ENCODE measurements around the gene TBC1D3B. TPM values are rescaled to one million over a fixed set of nuclear protein-coding genes. Genes with fewer than 3 reads are reported as not detected.
"Not testable (repeated sequence)": the region's sequence is repeated elsewhere in the genome, so short reads cannot be mapped to it uniquely, and the experiment has no call there.

TBC1D3B gene
- total RNA-seq, 2 experiments from 2014 or later = 6.8 to 9.5 TPM

DNA sequence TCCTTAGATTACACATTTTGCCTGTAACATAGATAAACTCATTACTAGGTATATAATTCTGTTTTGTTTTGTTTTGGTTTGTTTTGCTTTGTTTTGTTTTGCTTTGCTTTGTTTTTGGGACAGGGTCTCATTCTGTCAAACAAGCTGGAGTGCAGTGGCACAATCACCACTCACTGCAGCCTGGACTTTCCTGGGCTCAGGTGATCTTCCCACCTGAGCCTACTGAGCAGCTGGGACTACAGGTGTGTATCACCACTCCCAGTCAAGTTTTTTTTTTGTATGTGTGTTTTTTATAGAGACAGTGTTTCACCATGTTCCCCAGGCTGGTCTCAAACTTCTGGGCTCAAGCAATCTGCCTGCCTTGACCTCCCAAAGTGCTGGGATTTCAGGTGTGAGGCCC is 33.1 kb upstream of the TBC1D3B start:
- H3K27me3 Mint-ChIP-seq = peaks cover 16% of the 10 kb centered on the region
- ChIA-PET CTCF (no interaction called here), POLR2A (no interaction called here)
- H3K27ac Mint-ChIP-seq = no peak overlapping the region
- no peak for DNase-seq
- peaks cover 12% of the 10 kb centered on the region for H3K4me1 Mint-ChIP-seq
- H3K9me3 Mint-ChIP-seq = no peaks in the 10 kb centered on the region
- H3K36me3 Mint-ChIP-seq (ENCODE audit: low read depth) = no peaks in the 10 kb centered on the region
- no peak overlapping the region for H3K4me3 Mint-ChIP-seq

DNA sequence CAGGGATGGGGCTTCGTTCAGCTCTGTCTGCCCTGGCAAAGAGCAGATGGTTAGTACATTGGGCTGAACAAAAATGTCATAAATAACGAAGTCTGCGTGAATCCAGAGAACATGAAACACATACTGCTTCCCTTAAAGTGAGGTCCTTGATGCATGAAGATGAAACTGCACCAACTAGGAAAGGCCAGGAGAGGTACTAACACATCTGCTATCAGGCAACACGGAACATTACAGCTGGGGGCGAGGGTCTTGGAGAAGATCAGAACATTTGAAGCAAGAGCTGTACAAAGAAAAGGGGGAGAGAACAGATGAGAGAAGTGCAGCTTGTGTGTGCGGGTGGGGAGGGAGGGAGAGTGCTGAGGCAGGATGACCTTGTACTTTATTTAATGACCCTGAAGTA is 30.9 kb upstream of the TBC1D3B start:
- CTCF ChIA-PET; DNase-seq; H3K36me3 Mint-ChIP-seq (ENCODE audit: low read depth); H3K4me3 Mint-ChIP-seq; POLR2A ChIA-PET; H3K9me3 Mint-ChIP-seq; H3K27ac Mint-ChIP-seq: not testable (repeated sequence)
- Mint-ChIP-seq H3K27me3 (peaks cover 19% of the 10 kb centered on the region), H3K4me1 (peaks cover 14% of the 10 kb centered on the region)

DNA sequence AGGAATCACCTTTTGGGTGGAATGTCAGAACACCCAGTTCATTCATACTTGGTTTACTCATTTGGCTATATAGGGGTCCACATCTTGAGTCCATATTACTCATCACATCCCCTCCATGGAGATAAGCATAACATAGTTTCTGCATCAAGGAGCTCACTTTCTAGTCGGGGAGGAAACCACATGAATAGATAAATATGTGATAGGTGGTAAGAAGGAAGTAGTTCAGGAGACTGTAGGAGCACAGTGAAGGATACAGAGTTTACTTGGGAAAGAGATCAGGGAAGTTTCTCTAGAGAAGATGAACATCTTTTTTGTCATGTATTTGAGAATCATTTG is 30.0 kb upstream of the TBC1D3B start:
- H3K27ac Mint-ChIP-seq; DNase-seq; H3K4me3 Mint-ChIP-seq; H3K9me3 Mint-ChIP-seq; H3K36me3 Mint-ChIP-seq (ENCODE audit: low read depth); CTCF ChIA-PET; POLR2A ChIA-PET: not testable (repeated sequence)
- Mint-ChIP-seq H3K27me3 (peaks cover 25% of the 10 kb centered on the region), H3K4me1 (peaks cover 22% of the 10 kb centered on the region)

DNA sequence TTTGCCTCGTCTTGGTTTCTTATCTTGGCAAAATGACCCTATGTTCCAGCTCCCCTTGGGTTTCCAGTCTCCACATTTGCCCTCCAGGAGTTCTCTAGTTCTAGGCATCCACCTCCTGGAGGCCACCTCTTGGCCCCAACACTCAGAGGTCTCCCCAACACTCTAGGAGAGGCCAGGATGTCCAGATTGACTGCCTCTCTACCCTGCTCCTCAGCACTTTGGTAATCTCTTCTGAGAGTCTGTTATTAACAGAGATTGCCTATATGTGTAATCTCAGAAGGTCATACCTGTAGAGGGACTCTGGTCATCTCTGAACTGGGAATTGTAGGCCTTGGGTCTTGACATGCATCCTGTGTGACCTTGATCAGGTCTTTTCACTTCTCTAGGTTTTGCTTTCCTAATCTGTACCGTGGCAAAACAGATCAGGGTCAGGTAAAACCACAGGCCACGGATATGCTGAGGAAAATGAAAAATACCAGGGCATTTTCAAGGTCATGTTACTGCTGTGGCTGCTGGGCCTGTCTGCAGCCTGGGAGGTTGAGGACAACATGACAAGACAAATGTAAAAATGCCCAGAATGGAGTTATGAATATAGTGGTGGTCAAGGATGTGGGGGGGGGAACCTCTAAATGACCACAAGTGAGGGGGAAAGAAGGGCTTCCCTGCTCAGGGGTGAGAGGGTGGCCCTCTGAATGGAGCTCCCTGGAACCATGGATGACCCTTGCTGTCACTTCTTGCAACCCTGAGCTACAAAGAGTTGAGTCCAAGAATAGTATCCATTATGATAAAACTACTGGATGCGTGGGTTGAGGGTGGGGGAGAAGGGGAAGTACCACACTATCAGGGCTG is 29.4 kb upstream of the TBC1D3B start:
- CTCF ChIA-PET = no interaction called here
- Mint-ChIP-seq H3K27me3 (peaks cover 26% of the 10 kb centered on the region), H3K4me3 (no peak overlapping the region), H3K36me3 (ENCODE audit: low read depth) (no peaks in the 10 kb centered on the region), H3K27ac (no peak overlapping the region), H3K9me3 (no peaks in the 10 kb centered on the region), H3K4me1 (peaks cover 22% of the 10 kb centered on the region)
- POLR2A ChIA-PET = no interaction called here
- no peak for DNase-seq

DNA sequence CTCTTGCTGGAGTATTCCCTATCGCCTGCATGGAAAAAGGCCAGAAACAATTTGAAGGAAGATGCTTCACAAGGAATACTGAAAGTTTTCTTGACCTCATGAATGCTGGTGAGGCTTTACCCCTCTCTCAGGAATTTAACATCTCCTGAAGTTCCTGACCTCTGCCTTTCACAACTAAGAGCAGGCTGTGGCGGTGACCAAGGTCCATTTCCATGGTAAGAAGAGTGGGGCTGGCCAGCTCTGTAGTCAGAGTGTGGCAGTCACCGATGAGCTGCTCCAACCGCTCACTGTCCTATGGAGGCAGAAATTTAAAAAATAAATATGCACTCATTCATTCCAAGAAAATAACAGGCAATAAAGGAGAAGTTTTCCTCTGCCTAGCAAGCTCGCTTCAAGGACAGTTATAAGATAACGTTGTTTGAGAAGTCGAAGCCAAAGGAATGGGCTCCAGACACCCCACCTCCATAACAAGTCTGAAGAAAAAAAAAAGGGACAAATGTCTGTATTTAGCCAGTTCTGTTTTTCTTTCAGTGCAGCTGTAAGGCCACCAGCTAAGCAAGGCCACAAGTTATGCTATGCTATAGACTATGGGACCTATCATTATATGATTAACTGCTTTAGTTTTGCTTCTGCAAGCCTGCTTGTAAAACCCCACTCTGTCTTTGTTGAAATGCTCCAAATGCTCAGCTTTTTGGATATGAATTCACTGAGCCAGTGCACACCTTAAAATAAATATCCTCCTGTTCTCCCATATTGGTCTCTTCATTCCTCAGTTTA is 28.5 kb upstream of the TBC1D3B start:
- no peak overlapping the region for H3K27ac Mint-ChIP-seq
- no peaks in the 10 kb centered on the region for H3K9me3 Mint-ChIP-seq
- H3K4me3 Mint-ChIP-seq = no peak overlapping the region
- peaks cover 27% of the 10 kb centered on the region for H3K27me3 Mint-ChIP-seq
- peaks cover 24% of the 10 kb centered on the region for H3K4me1 Mint-ChIP-seq
- CTCF ChIA-PET = no interaction called here
- DNase-seq = no peak
- POLR2A ChIA-PET = no interaction called here
- H3K36me3 Mint-ChIP-seq (ENCODE audit: low read depth) = no peaks in the 10 kb centered on the region

DNA sequence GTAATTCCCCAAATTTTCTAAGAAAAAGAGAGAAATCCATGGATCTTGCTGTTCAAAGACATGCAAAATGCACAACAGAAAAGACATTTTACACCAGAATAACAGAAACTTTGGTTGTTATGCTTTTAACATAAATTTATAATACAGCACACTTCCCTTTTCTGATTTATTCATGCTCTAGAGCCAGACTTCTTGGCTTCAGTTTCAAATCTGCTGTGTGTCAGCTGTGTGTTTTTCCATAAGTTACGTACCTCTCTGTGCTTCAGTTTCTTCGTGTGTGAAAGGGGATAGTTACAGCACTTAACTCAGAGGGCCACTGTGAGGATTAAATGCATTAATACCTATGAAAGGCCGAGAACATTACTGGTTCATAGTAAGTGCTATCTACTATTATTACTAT is 26.9 kb upstream of the TBC1D3B start:
- Mint-ChIP-seq H3K27ac (no peak overlapping the region), H3K4me3 (no peak overlapping the region), H3K9me3 (no peaks in the 10 kb centered on the region), H3K4me1 (peaks cover 35% of the 10 kb centered on the region), H3K36me3 (ENCODE audit: low read depth) (no peaks in the 10 kb centered on the region), H3K27me3 (peaks cover 33% of the 10 kb centered on the region)
- POLR2A ChIA-PET = no interaction called here
- DNase-seq = no peak
- CTCF ChIA-PET = no interaction called here

DNA sequence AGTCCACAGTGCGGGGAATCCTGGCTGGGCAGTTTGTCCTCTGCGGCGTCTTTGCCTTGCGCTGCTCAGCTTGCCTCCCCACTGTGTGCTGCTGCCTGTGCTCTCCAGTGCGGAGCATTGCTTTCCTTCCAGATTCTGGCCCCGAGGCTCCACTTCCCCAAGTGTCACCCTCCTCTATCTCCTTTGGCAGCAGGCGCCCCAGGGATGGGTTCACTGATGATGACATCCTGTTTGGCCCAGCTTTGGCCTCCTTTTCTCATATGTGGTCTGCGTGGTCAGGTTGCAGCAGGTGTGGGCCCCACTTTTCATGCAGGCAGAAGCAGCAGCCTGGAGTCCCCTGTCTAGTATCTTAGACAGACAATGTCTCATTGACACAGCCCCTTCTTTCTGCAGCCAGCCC is 25.1 kb upstream of the TBC1D3B start:
- DNase-seq; CTCF ChIA-PET; H3K27ac Mint-ChIP-seq; POLR2A ChIA-PET; H3K4me3 Mint-ChIP-seq; H3K9me3 Mint-ChIP-seq; H3K36me3 Mint-ChIP-seq (ENCODE audit: low read depth): not testable (repeated sequence)
- H3K4me1 Mint-ChIP-seq = peaks cover 35% of the 10 kb centered on the region
- H3K27me3 Mint-ChIP-seq = peaks cover 29% of the 10 kb centered on the region

DNA sequence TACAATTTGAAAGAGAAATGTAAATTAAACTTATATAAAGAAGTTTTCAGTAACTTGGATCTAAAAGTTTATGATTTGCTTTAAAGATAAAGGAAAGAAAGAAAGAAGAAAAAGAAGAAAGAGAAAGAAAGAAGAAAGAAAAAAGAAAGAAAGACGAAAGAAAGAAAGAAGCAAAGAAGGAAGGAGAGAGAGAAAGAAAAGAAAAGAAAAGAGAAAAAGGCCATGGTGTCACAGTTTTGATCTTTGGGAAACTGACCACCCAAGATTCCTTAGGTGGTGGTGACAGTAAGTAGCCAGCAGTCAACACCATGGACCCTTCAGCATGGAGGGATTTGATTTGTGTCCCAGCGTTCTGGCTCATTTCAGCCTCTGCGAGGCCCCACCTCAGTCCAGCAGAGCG is 24.7 kb upstream of the TBC1D3B start:
- H3K36me3 Mint-ChIP-seq (ENCODE audit: low read depth); CTCF ChIA-PET; DNase-seq; H3K4me3 Mint-ChIP-seq; POLR2A ChIA-PET; H3K9me3 Mint-ChIP-seq; H3K27ac Mint-ChIP-seq: not testable (repeated sequence)
- Mint-ChIP-seq H3K4me1 (peaks cover 35% of the 10 kb centered on the region), H3K27me3 (peaks cover 32% of the 10 kb centered on the region)

DNA sequence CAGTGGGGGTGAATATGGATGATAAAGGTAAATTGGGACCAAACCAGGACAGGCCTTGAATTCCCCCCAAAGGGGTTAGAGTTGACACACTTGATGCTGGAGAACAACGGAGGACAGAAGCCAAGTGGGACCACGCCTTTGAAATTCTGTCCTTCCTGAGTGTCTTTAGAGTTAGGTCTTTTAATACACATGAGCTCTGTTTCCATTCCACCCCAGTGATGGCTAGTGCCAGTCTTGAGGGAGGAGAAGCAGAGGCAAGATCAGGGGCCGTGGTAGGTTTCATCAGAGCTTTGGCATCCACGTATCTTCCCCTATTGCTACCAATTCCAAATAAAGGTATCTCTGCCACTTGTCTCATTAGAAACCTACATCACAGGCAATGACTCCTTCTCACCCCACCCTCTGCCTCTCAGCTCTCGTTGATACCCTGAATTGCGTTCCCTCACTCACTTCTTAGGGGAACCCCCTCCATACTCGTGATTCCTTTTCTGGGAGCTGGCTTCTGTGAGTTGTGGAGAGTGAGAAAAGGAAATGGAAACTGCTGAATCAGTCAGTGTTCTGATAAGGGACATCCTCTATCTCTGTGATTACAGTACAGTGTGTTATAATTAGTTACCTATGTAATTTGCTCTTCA is 22.5 kb upstream of the TBC1D3B start:
- Mint-ChIP-seq H3K27me3 (peaks cover 43% of the 10 kb centered on the region), H3K36me3 (ENCODE audit: low read depth) (no peaks in the 10 kb centered on the region), H3K4me3 (no peak overlapping the region), H3K27ac (no peak overlapping the region), H3K9me3 (no peaks in the 10 kb centered on the region), H3K4me1 (peaks cover 30% of the 10 kb centered on the region)
- CTCF ChIA-PET = no interaction called here
- no peak for DNase-seq
- POLR2A ChIA-PET = no interaction called here

DNA sequence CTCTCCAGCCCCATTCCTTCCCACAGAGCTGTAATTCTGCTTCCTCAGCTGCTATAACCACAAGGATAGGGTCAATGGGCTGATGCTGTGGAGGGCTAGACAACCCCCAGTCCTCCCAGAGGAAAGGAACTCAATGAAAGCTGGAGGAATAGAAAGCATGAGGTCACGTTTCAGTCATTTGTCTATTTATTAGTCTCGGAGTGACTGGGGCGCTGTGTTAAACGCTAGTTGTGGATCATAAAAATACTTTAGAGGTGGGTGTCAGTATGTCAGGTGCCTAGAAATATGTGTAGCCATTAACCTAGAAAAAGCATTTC is 20.9 kb upstream of the TBC1D3B start:
- ChIA-PET CTCF (no interaction called here), POLR2A (no interaction called here)
- peaks cover 32% of the 10 kb centered on the region for H3K4me1 Mint-ChIP-seq
- no peak for DNase-seq
- peaks cover 39% of the 10 kb centered on the region for H3K27me3 Mint-ChIP-seq
- no peaks in the 10 kb centered on the region for H3K9me3 Mint-ChIP-seq
- no peak overlapping the region for H3K27ac Mint-ChIP-seq
- H3K4me3 Mint-ChIP-seq = no peak overlapping the region
- no peaks in the 10 kb centered on the region for H3K36me3 Mint-ChIP-seq (ENCODE audit: low read depth)

DNA sequence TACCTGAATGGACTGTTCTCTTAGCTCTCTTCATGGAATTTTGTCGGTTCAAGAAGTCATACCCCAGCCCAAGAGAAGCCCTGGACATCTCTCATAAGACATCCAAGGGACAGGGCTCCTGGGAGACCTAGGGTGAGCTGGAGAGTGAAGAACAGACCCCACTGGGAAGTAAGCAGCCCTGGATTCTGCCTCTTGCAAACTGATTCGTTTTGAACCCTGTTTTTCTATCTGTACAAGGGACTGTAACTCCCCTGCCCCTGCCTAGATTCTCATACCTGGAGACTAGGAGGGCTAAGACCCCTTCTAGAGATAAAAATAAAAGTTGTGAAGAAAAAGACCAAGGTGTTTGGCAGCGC is 19.7 kb upstream of the TBC1D3B start:
- POLR2A ChIA-PET = no interaction called here
- CTCF ChIA-PET = no interaction called here
- Mint-ChIP-seq H3K4me1 (peaks cover 30% of the 10 kb centered on the region), H3K27ac (no peak overlapping the region), H3K36me3 (ENCODE audit: low read depth) (no peaks in the 10 kb centered on the region), H3K27me3 (peaks cover 36% of the 10 kb centered on the region), H3K9me3 (no peaks in the 10 kb centered on the region), H3K4me3 (no peak overlapping the region)
- DNase-seq = no peak

DNA sequence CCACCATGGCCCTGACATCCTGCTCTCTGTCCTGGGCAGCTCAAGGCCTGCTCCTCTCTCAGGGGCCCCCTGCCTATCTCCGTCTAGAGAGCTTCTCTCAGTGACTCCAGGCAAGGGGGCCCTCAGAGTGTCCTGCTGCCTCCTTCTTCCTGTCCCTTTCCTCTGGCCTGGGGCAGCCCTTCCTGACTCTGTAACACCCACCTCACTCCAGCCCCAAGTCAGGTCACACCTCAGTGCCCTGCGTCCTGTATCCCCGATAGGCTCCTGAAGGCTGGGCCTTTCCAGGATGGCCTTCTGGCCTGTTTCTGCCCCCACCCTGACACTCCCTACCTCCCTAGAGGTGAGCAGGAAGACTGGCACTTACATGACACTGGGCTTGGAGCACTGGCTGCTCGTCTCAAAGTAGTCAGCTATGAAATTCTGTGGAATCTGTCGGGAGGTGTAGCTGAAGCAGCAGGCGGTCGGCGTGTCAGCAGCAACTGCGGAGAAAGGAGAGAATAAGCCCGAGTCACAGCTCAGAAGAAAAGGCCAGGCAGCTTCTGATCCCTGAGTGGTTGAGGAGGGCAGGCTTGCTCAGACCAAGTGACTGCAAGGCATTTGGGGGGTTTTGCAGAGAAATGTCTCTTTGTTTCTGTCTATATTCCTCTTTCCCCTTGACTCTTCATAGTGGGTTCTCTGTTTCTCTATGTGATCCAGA is 19.1 kb upstream of the TBC1D3B start:
- H3K27ac Mint-ChIP-seq = no peak overlapping the region
- CTCF ChIA-PET = no interaction called here
- no peaks in the 10 kb centered on the region for H3K36me3 Mint-ChIP-seq (ENCODE audit: low read depth)
- no peaks in the 10 kb centered on the region for H3K9me3 Mint-ChIP-seq
- no peak overlapping the region for H3K4me3 Mint-ChIP-seq
- peaks cover 30% of the 10 kb centered on the region for H3K4me1 Mint-ChIP-seq
- DNase-seq = no peak
- POLR2A ChIA-PET = no interaction called here
- peaks cover 38% of the 10 kb centered on the region for H3K27me3 Mint-ChIP-seq

DNA sequence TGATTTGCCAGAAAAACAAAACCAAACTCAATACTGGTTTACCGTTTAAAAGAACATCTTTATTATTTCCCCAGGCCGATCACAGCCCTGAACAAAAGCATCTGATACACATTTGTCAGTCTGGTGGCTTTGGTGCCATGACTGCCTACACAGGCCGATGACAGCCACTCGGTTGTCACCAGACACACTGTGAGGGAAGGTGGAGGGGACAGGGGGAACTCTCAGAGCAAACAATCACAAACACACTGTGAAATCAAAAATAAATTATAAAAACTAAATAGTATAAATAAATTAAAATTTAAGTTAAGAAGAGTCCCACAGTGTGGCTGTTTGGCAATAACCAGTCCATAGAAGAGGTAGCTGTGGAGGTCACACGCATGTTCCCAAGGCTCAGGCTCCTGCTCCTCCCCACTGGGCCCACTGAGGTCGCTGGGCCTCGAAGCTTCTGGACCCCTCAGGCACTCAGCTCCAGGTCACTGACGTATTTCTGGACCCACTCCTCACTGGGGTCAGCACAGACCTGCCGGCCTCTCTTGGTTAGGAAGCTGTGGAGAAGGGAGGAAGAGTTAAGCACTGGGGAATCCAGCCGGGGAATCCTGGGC is 18.5 kb upstream of the TBC1D3B start:
- H3K27ac Mint-ChIP-seq; H3K36me3 Mint-ChIP-seq (ENCODE audit: low read depth); H3K4me3 Mint-ChIP-seq; POLR2A ChIA-PET; H3K9me3 Mint-ChIP-seq; DNase-seq; CTCF ChIA-PET: not testable (repeated sequence)
- Mint-ChIP-seq H3K27me3 (peaks cover 39% of the 10 kb centered on the region), H3K4me1 (peaks cover 32% of the 10 kb centered on the region)

Measured in activated CD4-positive, alpha-beta memory T cell treated with anti-CD3 and anti-CD28 coated beads, Interleukin-2, amount 10 ng/mL, durations not matched to agents 7 days and 5 days (primary cell).